DOHH2 (cell line): ENCODE measurements around the gene YAE1.

Experiments
- EZH2phosphoT487 ChIP-seq: fragments of 200-600 bp; sonication (generic); IDR thresholded peaks from 2 replicates; pipeline ENCODE4 v1.6.1; 2017; ENCODE audit warnings: borderline replicate concordance, mild to moderate bottlenecking, antibody characterized with exemption, low read length, moderate library complexity, mixed read lengths
- TF ChIP-seq, protein P1 (sequence below): fragments of 200-600 bp; sonication (generic); IDR thresholded peaks from one replicate; pipeline ENCODE4 v1.5.1; 2014; ENCODE audit warnings: antibody characterized with exemption, mild to moderate bottlenecking, low read depth, low read length; ENCODE audit not compliant: poor library complexity, severe bottlenecking

DNA sequence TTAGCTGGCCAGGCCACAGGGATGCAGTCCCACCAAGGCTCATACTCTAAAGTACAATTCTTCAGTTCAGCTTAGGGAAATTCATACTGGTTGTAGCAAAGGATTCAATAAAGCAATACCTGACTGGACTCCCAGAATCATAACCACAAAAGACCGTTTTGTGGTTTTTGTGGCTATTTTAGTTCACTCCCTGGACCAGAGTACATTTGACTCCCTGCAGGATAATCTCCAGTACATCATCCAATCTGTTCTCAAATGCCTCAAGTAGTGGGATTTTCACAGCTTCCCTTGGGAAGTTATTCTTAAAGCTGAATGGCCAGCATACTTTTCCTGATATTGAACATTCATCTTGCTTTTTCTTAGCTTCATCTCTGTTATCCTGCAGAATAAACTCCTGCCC lies 29.3 kb upstream of the YAE1 start:
- TF ChIP-seq, protein P1, sequence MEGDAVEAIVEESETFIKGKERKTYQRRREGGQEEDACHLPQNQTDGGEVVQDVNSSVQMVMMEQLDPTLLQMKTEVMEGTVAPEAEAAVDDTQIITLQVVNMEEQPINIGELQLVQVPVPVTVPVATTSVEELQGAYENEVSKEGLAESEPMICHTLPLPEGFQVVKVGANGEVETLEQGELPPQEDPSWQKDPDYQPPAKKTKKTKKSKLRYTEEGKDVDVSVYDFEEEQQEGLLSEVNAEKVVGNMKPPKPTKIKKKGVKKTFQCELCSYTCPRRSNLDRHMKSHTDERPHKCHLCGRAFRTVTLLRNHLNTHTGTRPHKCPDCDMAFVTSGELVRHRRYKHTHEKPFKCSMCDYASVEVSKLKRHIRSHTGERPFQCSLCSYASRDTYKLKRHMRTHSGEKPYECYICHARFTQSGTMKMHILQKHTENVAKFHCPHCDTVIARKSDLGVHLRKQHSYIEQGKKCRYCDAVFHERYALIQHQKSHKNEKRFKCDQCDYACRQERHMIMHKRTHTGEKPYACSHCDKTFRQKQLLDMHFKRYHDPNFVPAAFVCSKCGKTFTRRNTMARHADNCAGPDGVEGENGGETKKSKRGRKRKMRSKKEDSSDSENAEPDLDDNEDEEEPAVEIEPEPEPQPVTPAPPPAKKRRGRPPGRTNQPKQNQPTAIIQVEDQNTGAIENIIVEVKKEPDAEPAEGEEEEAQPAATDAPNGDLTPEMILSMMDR, result no peak
- TF ChIP-seq EZH2phosphoT487, result no peak
